AG04450 (cell line): ENCODE data around the gene RANBP10. TPM values are rescaled to one million over a fixed set of nuclear protein-coding genes. Genes with fewer than 3 reads are reported as not detected.

Source experiments
- CTCF ChIA-PET: fragments of 300-600, 350-600 bp; formaldehyde crosslinking; extraction: SDS; loops from one replicate; lab custom pipeline; 2022; ENCODE audit warnings: antibody characterized with exemption, inconsistent platforms; lab: Charles Lee
- POLR2A ChIA-PET: fragments of 350-600 bp; formaldehyde crosslinking; extraction: SDS; loops from one replicate; lab custom pipeline; 2021; ENCODE audit warnings: antibody characterized with exemption, inconsistent platforms; lab: Yijun Ruan, JAX
- DNase-seq: peaks from one replicate; pipeline ENCODE4 v3.0.0-alpha.2; 2011; ENCODE audit warnings: low read depth, low spot score
- H3K27ac ChIP-seq: one replicate; pipeline ENCODE4 v1.5.1; 2012; ENCODE audit warnings: low read depth, low read length, control low read depth
- H3K27me3 ChIP-seq: one replicate; pipeline ENCODE4 v1.6.0; 2012; ENCODE audit warnings: low read length; ENCODE audit not compliant: control insufficient read depth, insufficient read depth
- H3K4me3 ChIP-seq: 2 replicates; pipeline ENCODE4 v1.5.1; 2011; ENCODE audit warnings: mild to moderate bottlenecking, low read depth, low read length, control low read depth
- H3K9me3 ChIP-seq: 2 replicates; pipeline ENCODE4 v1.5.1; 2012; ENCODE audit warnings: low read length; ENCODE audit not compliant: control insufficient read depth, insufficient read depth
- polyA plus RNA-seq: library from polyadenylated mRNA; depleted of rRNA; stranded (reverse); fragments of >200 nt; gene quantifications from 2 replicates; pipeline ENCODE4 v1.2.3, GENCODE V29; 2011
- TF ChIP-seq, protein P1 (sequence below): IDR thresholded peaks from 2 replicates; pipeline ENCODE4 v1.5.1; 2011; ENCODE audit warnings: low read depth, low read length, control low read depth, inconsistent platforms

RANBP10 gene
- polyA plus RNA-seq, 1 experiment, result 11.3 TPM

DNA sequence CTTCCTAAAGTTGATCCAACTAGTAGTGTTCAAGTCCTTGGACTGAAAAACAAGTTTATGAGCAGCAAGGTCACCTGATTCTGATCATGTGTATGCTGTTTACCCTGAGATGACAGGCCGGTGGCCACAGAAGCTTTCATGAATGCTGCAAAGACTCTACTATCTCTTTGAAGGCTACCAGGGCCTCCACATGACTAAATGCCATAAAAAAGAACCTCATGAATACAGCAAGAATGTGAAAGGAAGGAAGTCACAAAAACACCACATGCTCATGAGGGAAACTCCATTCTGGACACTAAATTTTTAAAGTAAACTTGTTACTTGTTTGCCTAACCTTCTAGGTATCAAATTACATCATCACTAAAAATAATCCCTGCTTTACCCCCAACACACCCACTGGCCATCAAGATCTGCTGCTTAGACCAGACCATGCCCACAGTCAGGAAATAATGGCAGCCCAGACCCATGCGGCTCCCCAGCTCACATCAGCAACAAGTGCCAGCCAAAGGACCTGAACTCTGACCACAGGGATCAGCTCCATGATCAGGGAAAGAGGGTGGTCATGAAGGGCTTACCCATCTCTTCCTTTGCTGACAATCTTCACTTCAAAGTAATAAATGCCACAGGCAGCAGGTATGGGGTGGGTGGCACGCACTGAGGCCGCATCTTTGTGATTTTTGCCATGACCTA lies 1.4 kb downstream of the RANBP10 start:
- H3K27ac ChIP-seq, result no peak overlapping the region
- DNase-seq, result no peak
- H3K4me3 ChIP-seq, result peak overlapping the region; percentile 95
- no peaks in the 10 kb centered on the region for H3K27me3 ChIP-seq
- POLR2A ChIA-PET, result no interaction called here
- H3K9me3 ChIP-seq, result no peaks in the 10 kb centered on the region
- CTCF ChIA-PET, result no interaction called here
- TF ChIP-seq, protein P1, sequence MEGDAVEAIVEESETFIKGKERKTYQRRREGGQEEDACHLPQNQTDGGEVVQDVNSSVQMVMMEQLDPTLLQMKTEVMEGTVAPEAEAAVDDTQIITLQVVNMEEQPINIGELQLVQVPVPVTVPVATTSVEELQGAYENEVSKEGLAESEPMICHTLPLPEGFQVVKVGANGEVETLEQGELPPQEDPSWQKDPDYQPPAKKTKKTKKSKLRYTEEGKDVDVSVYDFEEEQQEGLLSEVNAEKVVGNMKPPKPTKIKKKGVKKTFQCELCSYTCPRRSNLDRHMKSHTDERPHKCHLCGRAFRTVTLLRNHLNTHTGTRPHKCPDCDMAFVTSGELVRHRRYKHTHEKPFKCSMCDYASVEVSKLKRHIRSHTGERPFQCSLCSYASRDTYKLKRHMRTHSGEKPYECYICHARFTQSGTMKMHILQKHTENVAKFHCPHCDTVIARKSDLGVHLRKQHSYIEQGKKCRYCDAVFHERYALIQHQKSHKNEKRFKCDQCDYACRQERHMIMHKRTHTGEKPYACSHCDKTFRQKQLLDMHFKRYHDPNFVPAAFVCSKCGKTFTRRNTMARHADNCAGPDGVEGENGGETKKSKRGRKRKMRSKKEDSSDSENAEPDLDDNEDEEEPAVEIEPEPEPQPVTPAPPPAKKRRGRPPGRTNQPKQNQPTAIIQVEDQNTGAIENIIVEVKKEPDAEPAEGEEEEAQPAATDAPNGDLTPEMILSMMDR, result no peak

DNA sequence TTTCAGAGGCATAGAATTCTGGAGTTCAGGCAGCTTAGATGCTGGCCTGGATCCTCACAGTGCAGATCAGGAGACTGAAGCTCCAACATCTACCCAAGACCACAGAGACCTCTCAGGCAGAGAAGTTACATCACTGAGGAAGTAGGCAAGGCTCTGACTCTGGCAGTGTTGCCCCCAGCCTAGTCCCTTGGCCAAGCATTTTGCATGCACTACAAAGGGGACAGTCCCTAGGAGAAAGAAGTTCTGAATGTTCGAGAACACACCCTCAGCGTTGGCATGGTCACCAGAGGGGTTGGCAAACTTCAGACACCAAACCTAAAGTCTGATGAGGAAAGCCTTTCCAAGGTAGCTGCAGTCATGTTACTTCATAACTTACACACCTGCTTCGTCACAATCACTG lies 2.5 kb downstream of the RANBP10 start:
- CTCF ChIA-PET, result interaction anchor here (2.7 kb wide), 1 partner anchor 12 kb away, joined by 16 read pairs; no protein-coding TSS in a partner anchor
- POLR2A ChIA-PET, result no interaction called here
- no peak overlapping the region for H3K27ac ChIP-seq

DNA sequence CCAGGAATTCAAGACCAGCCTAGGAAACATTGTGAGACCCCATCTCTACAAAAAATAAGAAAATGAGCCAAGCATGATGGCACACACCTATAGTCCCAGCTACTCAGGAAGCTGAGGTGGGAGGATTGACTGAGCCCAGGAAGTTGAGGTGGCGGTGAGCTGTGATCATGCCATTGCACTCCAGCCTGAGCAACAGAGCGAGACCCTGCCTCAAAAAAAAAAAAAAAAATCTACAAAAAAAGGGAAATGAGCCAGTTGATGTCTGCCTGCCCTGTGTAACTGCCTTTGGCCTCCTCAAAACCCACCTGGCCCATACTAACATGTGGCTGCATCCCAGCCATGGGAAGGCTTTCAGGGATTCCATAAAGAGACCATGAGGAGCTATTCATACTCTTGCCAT lies 4.5 kb downstream of the RANBP10 start:
- TF ChIP-seq, protein P1, result no peak
- CTCF ChIA-PET, result interaction anchor here (1.1 to 2.7 kb wide), 2 partner anchors 14 to 134 kb away, joined by 3 to 16 read pairs; no protein-coding TSS in a partner anchor
- Histone ChIP-seq H3K9me3 (no peaks in the 10 kb centered on the region), H3K4me3 (no peak overlapping the region), H3K27me3 (no peaks in the 10 kb centered on the region), H3K27ac (no peak overlapping the region)
- POLR2A ChIA-PET, result interaction anchor here (0.6 kb wide), 1 partner anchor 213 kb away, joined by 3 read pairs; no protein-coding TSS in a partner anchor
- DNase-seq, result no peak

More for the DNA sequence above, 2.5 kb downstream of the RANBP10 start:
- Histone ChIP-seq H3K4me3 (no peak overlapping the region), H3K9me3 (no peaks in the 10 kb centered on the region), H3K27me3 (no peaks in the 10 kb centered on the region)
- TF ChIP-seq, protein P1, result no peak
- no peak for DNase-seq

DNA sequence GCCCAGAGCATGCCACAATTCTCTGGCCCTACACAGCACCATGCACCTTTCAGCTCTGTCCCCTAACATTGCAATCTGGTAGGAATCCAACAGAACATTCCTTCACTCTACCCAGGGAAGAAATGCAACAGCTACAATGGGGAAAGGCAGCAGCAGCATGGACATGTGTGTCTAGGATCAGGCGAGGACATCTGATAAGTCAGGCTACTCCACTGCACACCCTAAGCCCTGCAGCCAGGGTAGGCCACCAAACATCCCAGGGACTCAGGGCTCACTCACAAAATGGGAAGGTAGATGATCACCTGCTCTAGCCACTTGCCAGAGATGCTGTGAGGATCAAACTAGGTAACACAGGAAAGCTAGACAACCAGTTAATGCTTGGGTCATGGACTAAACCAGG lies 5.1 kb downstream of the RANBP10 start:
- TF ChIP-seq, protein P1, result no peak
- H3K9me3 ChIP-seq, result no peaks in the 10 kb centered on the region
- no peak overlapping the region for H3K4me3 ChIP-seq
- ChIA-PET POLR2A (interaction anchor here (0.6 kb wide), 1 partner anchor 212 kb away, joined by 3 read pairs; no protein-coding TSS in a partner anchor), CTCF (interaction anchor here (0.7 to 1.0 kb wide), 2 partner anchors 15 to 83 kb away, joined by 4 read pairs; no protein-coding TSS in a partner anchor)
- no peaks in the 10 kb centered on the region for H3K27me3 ChIP-seq
- DNase-seq, result no peak
- no peak overlapping the region for H3K27ac ChIP-seq

DNA sequence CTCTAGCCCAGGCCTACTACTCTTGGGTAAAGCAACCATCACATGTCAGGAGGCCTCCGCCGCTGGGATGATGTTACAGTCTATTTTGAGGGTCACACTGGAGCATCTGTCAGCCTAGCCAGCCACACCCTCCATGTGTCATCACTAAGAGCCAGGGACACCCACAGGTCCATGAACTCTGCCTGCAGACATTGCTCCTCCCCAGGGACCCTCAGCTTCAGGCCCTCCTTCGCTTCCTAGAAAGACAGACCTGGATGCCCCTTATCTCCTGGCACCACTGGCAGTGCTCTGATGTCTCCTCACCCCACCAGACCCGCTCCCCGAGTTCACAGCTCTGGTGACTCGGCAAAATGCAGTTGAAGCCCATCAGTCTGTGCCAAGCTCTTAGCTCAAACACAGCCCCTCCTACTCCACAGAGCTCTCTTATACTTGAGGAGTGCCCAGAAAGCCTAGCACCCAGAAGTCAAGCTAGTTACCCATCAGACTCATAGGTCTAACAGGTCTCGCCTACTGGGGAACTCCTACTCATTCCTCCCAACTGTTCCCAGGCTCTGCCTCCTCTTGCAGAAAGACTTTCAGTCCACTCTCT lies 5.9 kb downstream of the RANBP10 start:
- Histone ChIP-seq H3K4me3 (no peak overlapping the region), H3K27ac (no peak overlapping the region), H3K9me3 (no peaks in the 10 kb centered on the region), H3K27me3 (no peaks in the 10 kb centered on the region)
- CTCF ChIA-PET, result interaction anchor here (0.7 to 1.0 kb wide), 2 partner anchors 15 to 84 kb away, joined by 4 read pairs; no protein-coding TSS in a partner anchor
- DNase-seq, result no peak
- TF ChIP-seq, protein P1, result no peak
- POLR2A ChIA-PET, result no interaction called here
